OCI-LY3 (cell line): ENCODE results near the gene OGFOD2.

Source experiments
- EZH2phosphoT487 ChIP-seq: fragments of 200-600 bp; shearing (Covaris generic); IDR thresholded peaks from 2 replicates; pipeline ENCODE4 v1.6.1; 2018; ENCODE audit warnings: antibody characterized with exemption, mixed run types, low read depth
- TF ChIP-seq, protein P1 (sequence below): fragments of 200-600, 300-600 bp; sonication (generic); IDR thresholded peaks from 2 replicates; pipeline ENCODE4 v1.5.1; 2014; ENCODE audit warnings: antibody characterized with exemption, low read length, low read depth

DNA sequence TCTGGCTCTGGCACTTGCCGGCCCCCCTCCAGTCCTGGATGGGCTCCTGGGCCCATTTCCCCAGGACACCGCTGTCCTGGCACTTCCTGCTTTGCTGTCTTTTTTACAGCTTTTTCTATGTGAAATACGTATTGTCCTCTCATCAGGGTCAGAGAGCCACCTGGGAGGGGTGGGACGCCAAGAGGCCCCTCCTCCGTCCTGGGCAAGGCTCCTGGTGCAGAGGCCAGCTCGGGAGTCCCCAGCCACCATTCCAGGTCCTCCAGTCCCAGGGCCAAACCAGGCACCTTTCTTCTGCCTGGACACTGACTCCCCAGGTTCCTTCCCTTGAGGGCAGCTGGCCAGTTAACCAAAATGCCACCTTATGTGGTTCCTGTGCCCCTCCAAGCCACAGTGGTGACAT, 28.2 kb downstream of the OGFOD2 start:
- TF ChIP-seq, protein P1, sequence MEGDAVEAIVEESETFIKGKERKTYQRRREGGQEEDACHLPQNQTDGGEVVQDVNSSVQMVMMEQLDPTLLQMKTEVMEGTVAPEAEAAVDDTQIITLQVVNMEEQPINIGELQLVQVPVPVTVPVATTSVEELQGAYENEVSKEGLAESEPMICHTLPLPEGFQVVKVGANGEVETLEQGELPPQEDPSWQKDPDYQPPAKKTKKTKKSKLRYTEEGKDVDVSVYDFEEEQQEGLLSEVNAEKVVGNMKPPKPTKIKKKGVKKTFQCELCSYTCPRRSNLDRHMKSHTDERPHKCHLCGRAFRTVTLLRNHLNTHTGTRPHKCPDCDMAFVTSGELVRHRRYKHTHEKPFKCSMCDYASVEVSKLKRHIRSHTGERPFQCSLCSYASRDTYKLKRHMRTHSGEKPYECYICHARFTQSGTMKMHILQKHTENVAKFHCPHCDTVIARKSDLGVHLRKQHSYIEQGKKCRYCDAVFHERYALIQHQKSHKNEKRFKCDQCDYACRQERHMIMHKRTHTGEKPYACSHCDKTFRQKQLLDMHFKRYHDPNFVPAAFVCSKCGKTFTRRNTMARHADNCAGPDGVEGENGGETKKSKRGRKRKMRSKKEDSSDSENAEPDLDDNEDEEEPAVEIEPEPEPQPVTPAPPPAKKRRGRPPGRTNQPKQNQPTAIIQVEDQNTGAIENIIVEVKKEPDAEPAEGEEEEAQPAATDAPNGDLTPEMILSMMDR: no peak
- no peak for TF ChIP-seq EZH2phosphoT487
